ENCODE measurements around the gene PLCL1. TPM values are rescaled to one million over a fixed set of nuclear protein-coding genes. Genes with fewer than 3 reads are reported as not detected.

The PLCL1 gene
- total and polyA plus RNA-seq, 12 donors, result 1.6 to 24.0 (median 4.9) TPM

DNA sequence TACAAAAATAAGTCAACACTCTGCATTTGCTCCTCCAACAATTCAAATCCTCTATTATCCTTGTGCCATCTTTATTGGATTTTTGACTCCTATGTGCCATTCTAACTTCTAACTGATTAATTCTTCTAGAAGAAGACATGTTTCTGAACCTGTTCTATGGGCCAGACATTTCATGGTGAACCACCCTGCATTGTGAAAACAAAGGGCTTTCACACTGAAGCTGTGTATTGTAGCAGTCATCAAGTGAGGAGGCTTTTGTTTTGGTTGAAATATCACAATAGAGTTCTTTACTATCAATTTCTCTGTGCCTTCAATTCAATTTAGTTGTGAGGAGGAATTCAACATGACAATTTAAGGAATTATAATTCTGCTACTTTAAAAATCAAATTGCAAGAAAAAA is 357.9 kb downstream of the PLCL1 start:
- TF ChIP-seq, protein P1, sequence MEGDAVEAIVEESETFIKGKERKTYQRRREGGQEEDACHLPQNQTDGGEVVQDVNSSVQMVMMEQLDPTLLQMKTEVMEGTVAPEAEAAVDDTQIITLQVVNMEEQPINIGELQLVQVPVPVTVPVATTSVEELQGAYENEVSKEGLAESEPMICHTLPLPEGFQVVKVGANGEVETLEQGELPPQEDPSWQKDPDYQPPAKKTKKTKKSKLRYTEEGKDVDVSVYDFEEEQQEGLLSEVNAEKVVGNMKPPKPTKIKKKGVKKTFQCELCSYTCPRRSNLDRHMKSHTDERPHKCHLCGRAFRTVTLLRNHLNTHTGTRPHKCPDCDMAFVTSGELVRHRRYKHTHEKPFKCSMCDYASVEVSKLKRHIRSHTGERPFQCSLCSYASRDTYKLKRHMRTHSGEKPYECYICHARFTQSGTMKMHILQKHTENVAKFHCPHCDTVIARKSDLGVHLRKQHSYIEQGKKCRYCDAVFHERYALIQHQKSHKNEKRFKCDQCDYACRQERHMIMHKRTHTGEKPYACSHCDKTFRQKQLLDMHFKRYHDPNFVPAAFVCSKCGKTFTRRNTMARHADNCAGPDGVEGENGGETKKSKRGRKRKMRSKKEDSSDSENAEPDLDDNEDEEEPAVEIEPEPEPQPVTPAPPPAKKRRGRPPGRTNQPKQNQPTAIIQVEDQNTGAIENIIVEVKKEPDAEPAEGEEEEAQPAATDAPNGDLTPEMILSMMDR (IDR thresholded peaks at IDR 0.05), result no peak
- no peak for TF ChIP-seq POLR2A (IDR thresholded peaks at IDR 0.05)
- Histone ChIP-seq H3K27ac (no peak overlapping the region), H3K4me3 (no peak overlapping the region), H3K4me1 (replicated peaks in 1 of 2) (no peaks in the 10 kb centered on the region), H3K9me3 (replicated peaks in 1 of 3) (no peaks in the 10 kb centered on the region), H3K27me3 (no peaks in the 10 kb centered on the region), H3K36me3 (replicated peaks in 1 of 2) (no peaks in the 10 kb centered on the region)
- DNase-seq, result no peak
- intact Hi-C loops (cut with DNase I), result no loop called here

DNA sequence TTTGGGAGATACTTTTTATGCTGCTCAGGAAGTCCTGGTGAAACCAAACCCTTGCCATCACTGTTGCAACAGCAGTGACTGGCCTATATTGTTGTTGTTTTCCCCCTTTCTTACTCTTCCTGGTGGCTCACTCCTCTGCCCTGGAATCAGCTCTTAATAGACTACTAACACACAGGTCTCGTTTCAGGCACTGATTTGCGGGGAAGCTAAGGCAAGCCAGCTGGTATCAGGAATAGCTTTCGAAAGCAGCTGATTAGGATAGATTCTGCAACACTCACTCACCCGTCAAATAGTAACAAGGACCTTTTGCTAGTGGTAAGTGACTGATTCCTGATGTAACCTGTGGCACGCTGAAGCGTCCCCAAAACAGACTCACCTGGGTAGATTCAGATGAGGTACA is 360.4 kb downstream of the PLCL1 start:
- TF ChIP-seq POLR2A (IDR thresholded peaks at IDR 0.05), result no peak
- TF ChIP-seq, protein P1 (IDR thresholded peaks at IDR 0.05), result no peak
- Histone ChIP-seq H3K36me3 (replicated peaks in 1 of 2) (no peaks in the 10 kb centered on the region), H3K4me3 (no peak overlapping the region), H3K27ac (no peak overlapping the region), H3K4me1 (replicated peaks in 1 of 2) (no peaks in the 10 kb centered on the region), H3K9me3 (replicated peaks in 1 of 3) (no peaks in the 10 kb centered on the region), H3K27me3 (no peaks in the 10 kb centered on the region)
- WGBS, 4 donors, result 82 to 96% (median 87%) methylated on average over 5 to 6 of the region's 6 CpGs
- intact Hi-C loops (cut with DNase I), result no loop called here
- no peak for DNase-seq

DNA sequence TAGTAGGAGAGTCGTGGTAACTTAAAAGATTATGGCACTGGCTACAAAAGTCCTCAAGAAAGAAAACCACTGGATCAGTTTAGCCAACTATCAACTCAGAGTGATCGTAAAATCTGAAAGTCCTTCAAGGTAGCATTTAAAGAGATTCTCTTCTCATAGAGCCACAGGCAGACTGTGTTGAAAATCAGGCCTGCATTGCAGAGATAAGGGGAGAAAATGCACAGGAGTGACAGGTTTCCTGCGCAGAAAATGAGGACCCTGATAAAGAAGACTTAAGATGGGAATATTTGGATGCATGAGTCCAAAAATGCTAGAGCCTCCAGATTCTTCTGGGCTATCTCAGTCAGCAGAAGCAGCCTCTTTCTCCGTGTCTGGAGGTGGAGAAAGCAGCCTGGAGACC is 360.9 kb downstream of the PLCL1 start:
- Histone ChIP-seq H3K4me3 (no peak overlapping the region), H3K27ac (no peak overlapping the region), H3K9me3 (replicated peaks in 1 of 3) (no peaks in the 10 kb centered on the region), H3K27me3 (no peaks in the 10 kb centered on the region), H3K4me1 (replicated peaks in 1 of 2) (no peaks in the 10 kb centered on the region), H3K36me3 (replicated peaks in 1 of 2) (no peaks in the 10 kb centered on the region)
- intact Hi-C loops (cut with DNase I), result no loop called here
- no peak for TF ChIP-seq POLR2A (IDR thresholded peaks at IDR 0.05)
- no peak for DNase-seq
- 89 to 91% (median 89%) methylated on average over 4 of the region's 4 CpGs for WGBS, 4 donors

GRCh38 chr2:198167346-198167745 is 363.0 kb downstream of the PLCL1 start:
- Histone ChIP-seq H3K36me3 (replicated peaks in 1 of 2) (no peaks in the 10 kb centered on the region), H3K27ac (no peak overlapping the region), H3K27me3 (no peaks in the 10 kb centered on the region), H3K4me3 (no peak overlapping the region), H3K4me1 (replicated peaks in 1 of 2) (no peaks in the 10 kb centered on the region), H3K9me3 (replicated peaks in 1 of 3) (no peaks in the 10 kb centered on the region)
- intact Hi-C loops (cut with DNase I), result no loop called here
- 37 to 43% (median 40%) methylated on average over 2 of the region's 2 CpGs for WGBS, 4 donors
- DNase-seq, result no peak
- no peak for TF ChIP-seq POLR2A (IDR thresholded peaks at IDR 0.05)
- TF ChIP-seq, protein P1 (IDR thresholded peaks at IDR 0.05), result no peak

DNA sequence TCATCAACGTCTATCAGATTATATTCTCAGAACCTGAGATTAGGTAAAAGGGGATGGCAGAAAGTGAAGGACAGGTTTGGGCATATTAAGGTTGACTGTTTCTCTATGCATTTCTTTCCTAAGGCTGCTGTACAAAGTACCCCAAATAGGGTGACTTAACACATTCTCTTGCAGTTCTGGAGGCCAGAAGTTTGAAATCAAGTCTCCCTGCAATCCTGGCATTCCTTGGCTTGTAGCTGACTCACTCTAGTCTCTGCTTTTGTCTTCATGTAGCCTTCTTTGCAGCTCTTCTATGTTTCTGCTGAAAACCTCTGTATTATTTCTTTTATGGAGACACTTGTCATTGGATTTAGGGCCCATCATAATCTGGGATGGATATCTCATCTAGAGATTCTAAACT is 364.3 kb downstream of the PLCL1 start:
- no peaks in the 10 kb centered on the region for H3K27me3 ChIP-seq
- H3K4me3 ChIP-seq, result no peak overlapping the region
- no peak overlapping the region for H3K27ac ChIP-seq
- H3K36me3 ChIP-seq (replicated peaks in 1 of 2), result no peaks in the 10 kb centered on the region
- H3K9me3 ChIP-seq (replicated peaks in 1 of 3), result no peaks in the 10 kb centered on the region
- WGBS, 4 donors, result 80 to 93% (median 87%) methylated on average over 1 of the region's 1 CpG
- TF ChIP-seq POLR2A (IDR thresholded peaks at IDR 0.05), result no peak
- TF ChIP-seq, protein P1 (IDR thresholded peaks at IDR 0.05), result no peak
- no peak for DNase-seq
- intact Hi-C loops (cut with DNase I), result no loop called here
- H3K4me1 ChIP-seq (replicated peaks in 1 of 2), result no peaks in the 10 kb centered on the region

Measured in adrenal gland (tissue), 12 donors.